BJ (cell line): ENCODE data around the gene SLC24A4. TPM values are rescaled to one million over a fixed set of nuclear protein-coding genes. Genes with fewer than 3 reads are reported as not detected.

Source experiments
- CTCF ChIA-PET: fragments of 350-600 bp; formaldehyde crosslinking; extraction: SDS; loops from one replicate; lab custom pipeline; 2021; ENCODE audit warnings: antibody characterized with exemption, inconsistent platforms; lab: Yijun Ruan, JAX
- POLR2A ChIA-PET: fragments of 300-600 bp; sonication (Branson Sonifier 250); formaldehyde crosslinking; extraction: SDS; loops from one replicate; lab custom pipeline; 2021; ENCODE audit warnings: antibody characterized with exemption; lab: Charles Lee
- DNase-seq: peaks from one replicate; pipeline ENCODE4 v3.0.0-alpha.2; 2011; ENCODE audit warnings: low read depth
- H3K27me3 ChIP-seq: 2 replicates; pipeline ENCODE4 v1.6.0; 2011; ENCODE audit warnings: low read length; ENCODE audit not compliant: control insufficient read depth, insufficient read depth
- H3K36me3 ChIP-seq: 2 replicates; pipeline ENCODE4 v1.5.1; 2011; ENCODE audit warnings: low read length; ENCODE audit not compliant: control insufficient read depth, insufficient read depth
- H3K4me3 ChIP-seq: 2 replicates; pipeline ENCODE4 v1.5.1; 2011; ENCODE audit warnings: low read depth, mild to moderate bottlenecking, control low read depth, low read length
- polyA plus RNA-seq: library from polyadenylated mRNA; depleted of rRNA; stranded (reverse); fragments of >200 nt; gene quantifications from 2 replicates; pipeline ENCODE4 v1.2.3, GENCODE V29; 2011
- TF ChIP-seq, protein P1 (sequence below): IDR thresholded peaks from 2 replicates; pipeline ENCODE4 v1.5.1; 2011; ENCODE audit warnings: low read depth, mild to moderate bottlenecking, control low read depth, inconsistent platforms, low read length, moderate library complexity; ENCODE audit not compliant: insufficient read depth

The SLC24A4 gene
- polyA plus RNA-seq, 1 experiment = not detected

- DNase-seq = no peak
- Histone ChIP-seq H3K36me3 (no peaks in the 10 kb centered on the region), H3K4me3 (no peak overlapping the region), H3K27me3 (peaks cover 9% of the 10 kb centered on the region)
- ChIA-PET CTCF (interaction anchor here (0.6 to 1.7 kb wide), 2 partner anchors 10 to 44 kb away, joined by 4 to 7 read pairs; no protein-coding TSS in a partner anchor), POLR2A (no interaction called here)
- TF ChIP-seq, protein P1, sequence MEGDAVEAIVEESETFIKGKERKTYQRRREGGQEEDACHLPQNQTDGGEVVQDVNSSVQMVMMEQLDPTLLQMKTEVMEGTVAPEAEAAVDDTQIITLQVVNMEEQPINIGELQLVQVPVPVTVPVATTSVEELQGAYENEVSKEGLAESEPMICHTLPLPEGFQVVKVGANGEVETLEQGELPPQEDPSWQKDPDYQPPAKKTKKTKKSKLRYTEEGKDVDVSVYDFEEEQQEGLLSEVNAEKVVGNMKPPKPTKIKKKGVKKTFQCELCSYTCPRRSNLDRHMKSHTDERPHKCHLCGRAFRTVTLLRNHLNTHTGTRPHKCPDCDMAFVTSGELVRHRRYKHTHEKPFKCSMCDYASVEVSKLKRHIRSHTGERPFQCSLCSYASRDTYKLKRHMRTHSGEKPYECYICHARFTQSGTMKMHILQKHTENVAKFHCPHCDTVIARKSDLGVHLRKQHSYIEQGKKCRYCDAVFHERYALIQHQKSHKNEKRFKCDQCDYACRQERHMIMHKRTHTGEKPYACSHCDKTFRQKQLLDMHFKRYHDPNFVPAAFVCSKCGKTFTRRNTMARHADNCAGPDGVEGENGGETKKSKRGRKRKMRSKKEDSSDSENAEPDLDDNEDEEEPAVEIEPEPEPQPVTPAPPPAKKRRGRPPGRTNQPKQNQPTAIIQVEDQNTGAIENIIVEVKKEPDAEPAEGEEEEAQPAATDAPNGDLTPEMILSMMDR = no peak
These were observed 39.8 kb downstream of the SLC24A4 start for GRCh38 chr14:92362781-92363235.

DNA sequence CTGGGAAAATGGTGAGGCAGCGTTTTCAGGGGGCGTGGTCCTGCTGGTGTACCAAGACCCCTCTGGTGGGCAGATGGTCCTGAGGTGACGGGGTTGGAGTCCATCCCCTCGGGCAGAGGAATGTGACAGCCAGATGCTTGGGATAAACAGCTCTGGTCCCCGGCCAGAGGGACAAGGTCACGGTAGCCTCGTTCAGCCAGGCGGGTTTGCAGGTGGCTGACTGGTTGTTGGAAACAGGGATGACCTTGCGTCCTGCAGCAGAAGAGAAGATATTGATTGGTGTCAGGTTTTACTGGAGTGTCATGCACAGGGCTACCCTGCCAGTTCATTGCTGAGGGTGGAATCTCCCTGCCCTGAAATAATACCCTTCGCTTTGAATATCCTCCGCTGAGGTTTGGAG lies 43.3 kb downstream of the SLC24A4 start:
- TF ChIP-seq, protein P1 = no peak
- no peak overlapping the region for H3K4me3 ChIP-seq
- H3K36me3 ChIP-seq = no peaks in the 10 kb centered on the region
- CTCF ChIA-PET = no interaction called here
- DNase-seq = no peak
- POLR2A ChIA-PET = no interaction called here
- H3K27me3 ChIP-seq = peaks cover 10% of the 10 kb centered on the region

- CTCF ChIA-PET = interaction anchor here (0.7 to 1.3 kb wide), 2 partner anchors 16 to 1925 kb away, joined by 3 to 5 read pairs; partner anchors contain the start of gene SERPINA10
- Histone ChIP-seq H3K27me3 (peaks cover 10% of the 10 kb centered on the region), H3K36me3 (no peaks in the 10 kb centered on the region), H3K4me3 (no peak overlapping the region)
- POLR2A ChIA-PET = no interaction called here
- TF ChIP-seq, protein P1 = no peak
- DNase-seq = no peak
These were observed 45.0 kb downstream of the SLC24A4 start for GRCh38 chr14:92368001-92368400.

- POLR2A ChIA-PET = no interaction called here
- no peaks in the 10 kb centered on the region for H3K36me3 ChIP-seq
- H3K27me3 ChIP-seq = peaks cover 10% of the 10 kb centered on the region
- no peak for DNase-seq
- CTCF ChIA-PET = interaction anchor here (1.3 kb wide), 1 partner anchor 17 kb away, joined by 5 read pairs; no protein-coding TSS in a partner anchor
- no peak overlapping the region for H3K4me3 ChIP-seq
- TF ChIP-seq, protein P1 = no peak
These were observed 46.1 kb downstream of the SLC24A4 start for GRCh38 chr14:92369097-92369496.

GRCh38 chr14:92372230-92372629 lies 49.3 kb downstream of the SLC24A4 start:
- POLR2A ChIA-PET = no interaction called here
- no peak for DNase-seq
- CTCF ChIA-PET = no interaction called here
- peaks cover 5% of the 10 kb centered on the region for H3K27me3 ChIP-seq
- TF ChIP-seq, protein P1 = no peak
- no peaks in the 10 kb centered on the region for H3K36me3 ChIP-seq
- no peak overlapping the region for H3K4me3 ChIP-seq
